IPS DF 6.9 (cell line): ENCODE measurements around the gene RNF11.
"Not testable (repeated sequence)": the region's sequence is repeated elsewhere in the genome, so short reads cannot be mapped to it uniquely, and the experiment has no call there.

Experiments used
- DNase-seq: peaks from one replicate; pipeline ENCODE4 v3.0.0-alpha.2; 2013; ENCODE audit warnings: low read depth, low spot score
- H3K27ac ChIP-seq: one replicate; pipeline ENCODE4 v1.5.1; 2013; ENCODE audit warnings: low read length, control low read depth
- H3K27me3 ChIP-seq: 2 replicates; pipeline ENCODE4 v1.6.1; 2013; ENCODE audit warnings: mild to moderate bottlenecking, low read length; ENCODE audit not compliant: control insufficient read depth, insufficient read depth
- H3K36me3 ChIP-seq: 2 replicates; pipeline ENCODE4 v1.6.1; 2013; ENCODE audit warnings: low read length; ENCODE audit not compliant: control insufficient read depth, insufficient read depth
- H3K4me1 ChIP-seq: 2 replicates; pipeline ENCODE4 v1.6.1; 2013; ENCODE audit warnings: low read length; ENCODE audit not compliant: control insufficient read depth, insufficient read depth
- H3K4me3 ChIP-seq: 2 replicates; pipeline ENCODE4 v1.5.1; 2013; ENCODE audit warnings: mild to moderate bottlenecking, low read length
- H3K9me3 ChIP-seq: 2 replicates; pipeline ENCODE4 v1.6.1; 2013; ENCODE audit warnings: low read length, inconsistent platforms; ENCODE audit not compliant: control insufficient read depth, insufficient read depth
- WGBS: extraction: QIAGEN DNeasy Blood & Tissue Kit; methylation state at CpG from one replicate; pipeline ENCODE4 v1.1.7; 2013; ENCODE audit warnings: mixed read lengths, missing lambda C conversion rate; ENCODE audit not compliant: insufficient read length, insufficient coverage; 5-methylcytosine and 5-hydroxymethylcytosine counted together

Gene RNF11

GRCh38 chr1:51241119-51241518, 5.0 kb downstream of the RNF11 start:
- H3K27ac ChIP-seq, result no peak overlapping the region
- H3K4me3 ChIP-seq, result no peak overlapping the region
- H3K27me3 ChIP-seq, result no peaks in the 10 kb centered on the region
- no peak for DNase-seq
- WGBS, result no CpG with 5 or more reads among the region's 1 CpG
- no peaks in the 10 kb centered on the region; the same call in 1 of the 2 replicates for H3K36me3 ChIP-seq
- H3K9me3 ChIP-seq, result no peaks in the 10 kb centered on the region
- H3K4me1 ChIP-seq, result no peaks in the 10 kb centered on the region; the same call in 1 of the 2 replicates

- Histone ChIP-seq H3K4me1 (no peaks in the 10 kb centered on the region), H3K27ac (no peak overlapping the region), H3K9me3 (no peaks in the 10 kb centered on the region), H3K36me3 (no peaks in the 10 kb centered on the region; the same call in 1 of the 2 replicates), H3K27me3 (no peaks in the 10 kb centered on the region), H3K4me3 (no peak overlapping the region)
- 100% methylated on average over 1 of the region's 4 CpGs for WGBS
- no peak for DNase-seq
Observed at GRCh38 chr1:51242546-51242945, 6.5 kb downstream of the RNF11 start.

GRCh38 chr1:51247022-51247421, 10.9 kb downstream of the RNF11 start:
- H3K27me3 ChIP-seq, result no peaks in the 10 kb centered on the region
- H3K27ac ChIP-seq, result no peak overlapping the region
- no peaks in the 10 kb centered on the region for H3K9me3 ChIP-seq
- no peaks in the 10 kb centered on the region for H3K4me1 ChIP-seq
- H3K36me3 ChIP-seq, result no peaks in the 10 kb centered on the region
- H3K4me3 ChIP-seq, result no peak overlapping the region
- DNase-seq, result no peak
- no CpG with 5 or more reads among the region's 2 CpGs for WGBS

GRCh38 chr1:51247499-51247898, 11.4 kb downstream of the RNF11 start:
- no peaks in the 10 kb centered on the region for H3K36me3 ChIP-seq
- no peak for DNase-seq
- no peaks in the 10 kb centered on the region for H3K4me1 ChIP-seq
- no peaks in the 10 kb centered on the region for H3K9me3 ChIP-seq
- no peak overlapping the region for H3K27ac ChIP-seq
- no peak overlapping the region for H3K4me3 ChIP-seq
- H3K27me3 ChIP-seq, result no peaks in the 10 kb centered on the region
- WGBS, result no CpG with 5 or more reads among the region's 1 CpG

GRCh38 chr1:51249445-51249844, 13.4 kb downstream of the RNF11 start:
- no peaks in the 10 kb centered on the region for H3K36me3 ChIP-seq
- H3K9me3 ChIP-seq, result no peaks in the 10 kb centered on the region
- no CpG with 5 or more reads among the region's 1 CpG for WGBS
- no peak overlapping the region for H3K4me3 ChIP-seq
- H3K27me3 ChIP-seq, result no peaks in the 10 kb centered on the region
- H3K27ac ChIP-seq, result no peak overlapping the region
- no peak for DNase-seq
- no peaks in the 10 kb centered on the region for H3K4me1 ChIP-seq

DNA sequence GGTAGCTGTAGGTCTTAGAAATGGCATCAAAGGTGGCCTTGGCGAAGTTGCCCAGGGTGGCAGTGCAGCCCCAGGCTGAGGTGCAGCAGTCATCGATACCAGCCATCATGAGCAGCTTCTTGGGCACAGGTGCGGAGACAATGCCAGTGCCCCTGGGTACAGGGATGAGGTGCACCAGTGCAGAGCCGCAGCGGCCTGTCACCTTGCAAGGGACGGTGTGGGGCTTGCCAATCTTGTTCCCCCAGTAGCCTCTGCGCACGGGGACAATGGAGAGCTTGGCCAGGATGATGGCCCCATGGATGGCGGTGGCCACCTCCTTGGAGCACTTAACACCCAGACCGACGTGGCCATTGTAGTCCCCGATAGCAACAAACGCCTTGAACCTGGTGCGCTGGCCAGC, 14.7 kb downstream of the RNF11 start:
- not testable (repeated sequence) for DNase-seq, H3K4me1 ChIP-seq, H3K36me3 ChIP-seq, H3K4me3 ChIP-seq, H3K27ac ChIP-seq, H3K9me3 ChIP-seq, H3K27me3 ChIP-seq
- WGBS, result no CpG with 5 or more reads among the region's 14 CpGs

DNA sequence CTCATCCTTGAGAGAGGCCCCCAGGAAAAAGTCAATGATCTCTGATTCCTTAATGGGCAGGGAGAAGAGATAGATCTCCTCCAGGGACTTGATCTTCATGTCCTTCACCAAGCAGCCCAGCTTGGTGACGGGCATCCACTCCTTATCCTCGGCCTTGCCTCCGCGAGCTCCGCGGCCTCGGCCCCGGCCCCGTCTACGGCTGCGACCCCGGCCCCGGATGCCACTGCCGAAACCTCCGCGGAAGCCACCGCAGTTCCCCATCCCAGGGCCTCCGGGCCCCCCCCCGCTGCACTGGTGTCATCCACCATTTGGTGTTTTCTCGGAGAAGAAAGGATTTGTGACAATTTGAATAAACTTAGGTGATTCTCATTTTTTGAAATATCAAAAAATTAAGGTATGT, 15.1 kb downstream of the RNF11 start:
- H3K4me1 ChIP-seq, H3K27ac ChIP-seq, H3K9me3 ChIP-seq, H3K36me3 ChIP-seq, H3K4me3 ChIP-seq, DNase-seq, H3K27me3 ChIP-seq: not testable (repeated sequence)
- WGBS, result no CpG with 5 or more reads among the region's 20 CpGs

- H3K9me3 ChIP-seq, result no peaks in the 10 kb centered on the region
- no peak for DNase-seq
- WGBS, result no CpG with 5 or more reads among the region's 6 CpGs
- no peak overlapping the region for H3K27ac ChIP-seq
- H3K27me3 ChIP-seq, result no peaks in the 10 kb centered on the region
- no peaks in the 10 kb centered on the region for H3K36me3 ChIP-seq
- no peaks in the 10 kb centered on the region for H3K4me1 ChIP-seq
- H3K4me3 ChIP-seq, result no peak overlapping the region
Observed at GRCh38 chr1:51252366-51252765, 16.3 kb downstream of the RNF11 start.

GRCh38 chr1:51253691-51254090, 17.6 kb downstream of the RNF11 start:
- H3K27ac ChIP-seq, result no peak overlapping the region
- no peaks in the 10 kb centered on the region for H3K27me3 ChIP-seq
- H3K4me1 ChIP-seq, result no peaks in the 10 kb centered on the region
- no CpG with 5 or more reads among the region's 5 CpGs for WGBS
- H3K4me3 ChIP-seq, result no peak overlapping the region
- no peak for DNase-seq
- H3K36me3 ChIP-seq, result no peaks in the 10 kb centered on the region
- H3K9me3 ChIP-seq, result no peaks in the 10 kb centered on the region

DNA sequence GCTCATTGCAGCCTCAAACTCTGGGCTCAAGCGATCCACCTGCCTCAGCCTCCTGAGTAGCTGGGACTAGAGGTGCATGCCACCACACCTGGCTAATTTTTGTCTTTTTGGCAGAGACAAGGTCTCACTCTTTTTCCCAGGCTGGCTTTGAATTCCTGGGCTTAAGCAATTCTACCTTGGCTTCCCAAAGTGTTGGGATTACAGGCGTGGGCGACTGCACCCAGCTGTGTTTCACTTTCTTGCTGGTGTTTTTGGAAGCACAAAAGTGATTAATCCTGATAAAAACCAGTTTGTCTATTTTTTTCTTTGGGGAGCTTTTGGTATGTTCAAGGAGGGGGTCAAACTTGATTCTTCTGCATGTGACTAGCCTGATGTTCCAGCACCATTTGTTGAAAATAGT, 19.3 kb downstream of the RNF11 start:
- H3K27me3 ChIP-seq, result no peaks in the 10 kb centered on the region
- no peak overlapping the region for H3K27ac ChIP-seq
- H3K36me3 ChIP-seq, result no peaks in the 10 kb centered on the region
- H3K4me3 ChIP-seq, result no peak overlapping the region
- H3K9me3 ChIP-seq, result no peaks in the 10 kb centered on the region
- no peaks in the 10 kb centered on the region for H3K4me1 ChIP-seq
- WGBS, result no CpG with 5 or more reads among the region's 3 CpGs
- DNase-seq, result no peak

DNA sequence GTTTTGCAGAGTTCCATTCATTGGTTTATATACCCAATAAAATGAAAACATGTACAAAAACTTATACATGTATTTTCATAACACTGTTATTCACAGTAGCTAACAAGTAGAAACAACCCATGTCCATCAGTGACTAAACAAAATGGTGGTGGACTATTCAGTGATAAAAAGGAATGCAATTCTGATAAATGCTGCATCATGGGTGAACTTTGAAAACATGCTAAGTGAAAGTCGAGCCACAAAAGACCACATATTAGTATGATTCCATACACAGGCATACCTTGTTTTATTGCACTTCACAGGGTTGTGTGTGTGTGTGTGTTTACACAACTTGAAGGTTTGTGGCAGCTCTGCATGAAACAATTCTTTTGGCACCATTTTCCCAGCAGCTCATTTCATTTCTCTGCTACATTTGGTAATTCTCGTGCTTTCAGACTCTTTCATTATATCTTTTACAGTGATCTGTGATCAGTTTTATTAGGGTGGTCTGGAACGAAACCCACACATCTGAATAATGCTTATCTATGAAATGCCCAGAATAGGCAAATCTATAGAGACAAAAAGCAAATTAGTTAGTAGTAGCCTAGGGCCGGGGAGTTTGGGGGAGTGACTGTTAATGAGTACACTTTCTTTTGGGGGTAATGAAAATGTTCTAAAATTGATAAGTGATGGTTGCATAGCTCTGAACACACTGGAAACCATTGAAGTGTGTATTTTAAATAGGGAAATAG, 27.2 kb downstream of the RNF11 start:
- Histone ChIP-seq H3K4me3 (no peak overlapping the region), H3K36me3 (no peaks in the 10 kb centered on the region), H3K27me3 (no peaks in the 10 kb centered on the region), H3K9me3 (no peaks in the 10 kb centered on the region), H3K4me1 (no peaks in the 10 kb centered on the region), H3K27ac (no peak overlapping the region)
- no peak for DNase-seq
- no CpG with 5 or more reads among the region's 4 CpGs for WGBS
